Smooth muscle cell of bladder (primary cell): ENCODE measurements around the gene EEPD1. TPM values are rescaled to one million over a fixed set of nuclear protein-coding genes. Genes with fewer than 3 reads are reported as not detected.

Source experiments
- total RNA-seq: library from RNA; depleted of rRNA; stranded (reverse); fragments of >200 nt; gene quantifications from 2 replicates; pipeline ENCODE4 v1.2.3, GENCODE V29; 2014

Gene EEPD1
- 4.7 and 6.8 TPM in 2 replicates for total RNA-seq

GRCh38 chr7:36152756-36153570 lies at the start of gene EEPD1:
Gene EEPD1, plus strand, starts transcription at chr7:36153254. Its CDS starts 1,071 bp downstream, at chr7:36154325.

Other genes starting within 250 kb of the EEPD1 start
- gene ANLN, start 236.6 kb downstream of the EEPD1 start, total RNA-seq = 7.4 and 8.1 TPM in 2 replicates